HEK293 (cell line): ENCODE measurements around the gene NFIX.

Source experiments
- SALL2 ChIP-seq: fragments of 450-650 bp; formaldehyde crosslinking; IDR thresholded peaks from 2 replicates; pipeline ENCODE4 v1.5.0; 2017; ENCODE audit warnings: missing biosample characterization, mild to moderate bottlenecking, missing genetic modification characterization, borderline replicate concordance
- SP2 ChIP-seq: fragments of 450-650 bp; formaldehyde crosslinking; IDR thresholded peaks from 2 replicates; pipeline ENCODE4 v1.5.1; 2016; ENCODE audit warnings: missing biosample characterization, missing genetic modification characterization
- ZBTB21 ChIP-seq: fragments of 450-650 bp; formaldehyde crosslinking; IDR thresholded peaks from 2 replicates; pipeline ENCODE4 v1.5.1; 2017; ENCODE audit warnings: missing biosample characterization, missing genetic modification characterization
- ZBTB7A ChIP-seq: fragments of 450-650 bp; formaldehyde crosslinking; IDR thresholded peaks from 2 replicates; pipeline ENCODE4 v1.5.1; 2016; ENCODE audit warnings: low read depth, missing biosample characterization, missing genetic modification characterization
- TF ChIP-seq, protein P1 (sequence below): fragments of 450-650 bp; formaldehyde crosslinking; IDR thresholded peaks from 2 replicates; pipeline ENCODE4 v1.5.1; 2016; ENCODE audit warnings: missing biosample characterization, missing genetic modification characterization

DNA sequence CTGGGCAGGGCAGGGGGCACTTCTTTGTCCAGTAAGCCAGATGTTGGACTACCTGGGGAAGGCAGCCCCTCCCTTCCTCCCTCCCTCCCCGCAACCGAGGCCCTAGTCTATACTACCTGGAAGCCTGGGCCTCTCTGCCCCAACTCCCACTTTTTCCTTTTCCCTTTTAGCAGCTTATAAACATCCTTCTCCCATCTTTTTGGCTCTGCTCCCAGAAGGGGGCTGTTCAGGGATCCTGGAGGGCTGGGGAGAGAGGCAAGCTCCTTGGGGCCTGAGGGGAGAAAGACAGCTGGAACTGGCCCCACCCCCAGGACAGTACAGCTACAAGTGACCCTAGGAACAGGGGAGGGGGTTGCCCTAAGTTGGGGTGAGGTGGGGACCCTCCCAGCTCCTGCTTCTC is 62.5 kb downstream of the NFIX start:
- TF ChIP-seq, protein P1, sequence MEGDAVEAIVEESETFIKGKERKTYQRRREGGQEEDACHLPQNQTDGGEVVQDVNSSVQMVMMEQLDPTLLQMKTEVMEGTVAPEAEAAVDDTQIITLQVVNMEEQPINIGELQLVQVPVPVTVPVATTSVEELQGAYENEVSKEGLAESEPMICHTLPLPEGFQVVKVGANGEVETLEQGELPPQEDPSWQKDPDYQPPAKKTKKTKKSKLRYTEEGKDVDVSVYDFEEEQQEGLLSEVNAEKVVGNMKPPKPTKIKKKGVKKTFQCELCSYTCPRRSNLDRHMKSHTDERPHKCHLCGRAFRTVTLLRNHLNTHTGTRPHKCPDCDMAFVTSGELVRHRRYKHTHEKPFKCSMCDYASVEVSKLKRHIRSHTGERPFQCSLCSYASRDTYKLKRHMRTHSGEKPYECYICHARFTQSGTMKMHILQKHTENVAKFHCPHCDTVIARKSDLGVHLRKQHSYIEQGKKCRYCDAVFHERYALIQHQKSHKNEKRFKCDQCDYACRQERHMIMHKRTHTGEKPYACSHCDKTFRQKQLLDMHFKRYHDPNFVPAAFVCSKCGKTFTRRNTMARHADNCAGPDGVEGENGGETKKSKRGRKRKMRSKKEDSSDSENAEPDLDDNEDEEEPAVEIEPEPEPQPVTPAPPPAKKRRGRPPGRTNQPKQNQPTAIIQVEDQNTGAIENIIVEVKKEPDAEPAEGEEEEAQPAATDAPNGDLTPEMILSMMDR (tag by site-specific recombination), result no peak
- no peak for TF ChIP-seq ZBTB7A (tag by site-specific recombination)
- no peak for TF ChIP-seq ZBTB21 (tag by site-specific recombination)
- TF ChIP-seq SALL2 (tag by site-specific recombination), result no peak
- TF ChIP-seq SP2 (tag by site-specific recombination), result no peak
